ENCODE results near the gene CENPV.

The CENPV gene

GRCh38 chr17:16358394-16358793 is 5.1 kb upstream of the CENPV start:
- DNase-seq: no peak

- no peak for DNase-seq
Measured at GRCh38 chr17:16354585-16354984, 1.3 kb upstream of the CENPV start.

DNA sequence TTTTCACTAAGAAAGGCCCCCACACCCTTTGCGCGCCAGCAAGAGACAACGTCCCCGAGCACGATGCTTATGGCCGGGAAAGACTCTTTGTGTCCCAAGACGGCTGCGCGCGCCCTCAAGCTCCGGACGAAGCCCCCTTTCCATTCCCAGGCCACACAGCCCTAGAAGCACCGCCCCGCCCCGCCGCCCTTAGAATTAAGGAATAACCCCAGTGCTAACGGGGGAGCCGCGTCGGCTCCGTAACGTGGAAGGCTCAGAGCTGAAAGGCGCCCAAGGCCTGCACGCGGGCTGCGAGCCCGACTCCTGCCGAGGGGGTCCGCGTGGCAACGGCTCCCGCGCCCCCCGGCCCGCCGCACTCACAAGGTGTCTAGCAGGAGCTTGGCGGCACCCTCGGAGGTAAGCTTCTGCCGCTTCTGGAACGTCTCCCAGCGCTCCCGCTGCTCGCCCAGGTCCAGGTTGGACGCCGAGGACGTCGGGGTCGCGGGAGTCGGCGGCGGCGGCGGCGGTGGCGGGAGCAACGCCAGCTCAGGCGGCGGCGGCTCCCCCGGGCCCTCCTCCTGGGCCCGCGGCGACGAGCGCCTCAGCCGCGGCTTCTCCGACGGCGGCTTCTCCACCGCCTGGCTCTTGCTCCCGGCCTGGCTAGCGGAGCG is 477 bp downstream of the CENPV start:
- DNase-seq: peak; percentile 78

DNA sequence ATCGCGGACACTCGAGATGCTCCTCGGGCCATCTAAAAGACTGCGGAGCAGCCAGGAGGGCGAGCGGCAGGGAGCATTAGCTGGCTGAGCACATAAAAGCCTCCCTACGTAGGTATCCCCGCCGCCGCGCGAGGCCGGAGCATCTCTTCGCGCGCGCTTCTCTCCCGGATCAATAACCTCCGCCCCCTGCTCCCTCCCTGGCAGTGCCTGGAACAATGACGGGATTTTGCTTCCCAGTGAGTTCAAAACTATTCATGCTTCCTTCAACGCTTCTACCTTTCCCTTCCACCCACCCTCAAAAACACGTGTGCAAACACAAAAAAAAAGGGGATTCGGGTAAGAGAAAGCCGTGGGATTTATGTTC is 984 bp downstream of the CENPV start:
- DNase-seq: peak; percentile 75

DNA sequence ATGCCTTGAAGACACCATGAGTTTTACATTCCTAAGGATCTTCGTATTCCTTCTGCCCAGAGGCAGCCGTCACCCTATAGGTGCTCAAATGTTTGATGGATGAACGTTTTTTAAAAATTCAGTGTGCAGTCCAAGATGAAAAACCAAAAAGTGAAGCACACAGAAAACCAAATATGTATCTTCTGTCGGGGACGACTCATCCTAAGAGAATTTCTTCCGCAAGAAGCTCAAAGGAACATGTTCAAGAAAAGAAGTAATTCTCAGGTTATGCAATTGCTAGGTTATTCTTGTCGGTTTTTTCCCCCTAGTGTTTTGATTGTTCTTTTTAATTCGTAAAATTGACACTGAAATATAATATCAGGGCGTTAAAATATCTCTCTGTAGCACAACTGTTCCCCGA is 1.4 kb downstream of the CENPV start:
- no peak for DNase-seq

DNA sequence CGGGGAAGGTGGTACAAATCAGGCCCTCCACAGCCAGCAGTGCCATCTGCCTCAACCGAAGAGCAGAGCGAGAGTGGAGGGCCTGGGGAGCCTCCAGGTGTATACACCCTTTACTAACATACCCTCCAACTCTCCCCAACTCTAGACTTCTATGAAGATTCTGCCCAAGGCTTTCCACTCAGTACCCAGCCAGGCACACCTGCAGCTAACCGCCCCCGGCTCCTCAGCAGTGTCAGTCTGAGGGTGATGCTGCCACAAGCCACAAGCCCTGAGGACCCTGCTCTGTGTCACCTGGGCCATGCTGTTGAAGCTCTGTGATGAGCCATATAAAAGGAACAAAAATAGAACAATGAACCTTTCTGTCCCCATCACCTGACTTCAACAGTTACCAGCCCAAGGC is 3.8 kb downstream of the CENPV start:
- DNase-seq: no peak

- DNase-seq: no peak
Measured at GRCh38 chr17:16348586-16348985, 4.7 kb downstream of the CENPV start.

DNA sequence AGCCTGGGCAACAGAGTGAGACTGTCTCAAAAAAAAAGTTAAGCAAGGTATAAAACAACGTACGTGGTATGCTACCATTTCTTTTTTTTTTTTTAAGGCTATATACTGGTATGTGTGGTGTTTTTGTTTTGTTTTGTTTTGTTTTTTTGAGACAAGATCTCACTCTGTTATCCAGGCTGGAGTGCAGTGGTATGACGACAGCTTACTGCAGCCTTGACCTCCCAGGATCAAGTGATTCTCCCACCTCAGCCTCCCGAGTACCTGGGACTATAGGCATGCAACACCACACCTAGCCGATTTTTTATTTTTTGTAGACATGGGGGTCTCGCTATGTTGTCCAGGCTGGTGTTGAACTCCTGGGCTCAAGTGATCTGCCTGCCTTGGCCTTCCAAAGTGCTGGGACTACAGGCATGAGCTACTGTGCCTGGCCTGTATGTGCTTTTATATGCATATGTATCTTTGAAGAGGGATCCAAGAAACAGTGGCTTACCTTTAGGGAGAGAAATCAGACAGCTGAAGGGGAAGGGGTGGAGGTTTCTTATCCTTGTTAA is 6.5 kb downstream of the CENPV start:
- no peak for DNase-seq

DNA sequence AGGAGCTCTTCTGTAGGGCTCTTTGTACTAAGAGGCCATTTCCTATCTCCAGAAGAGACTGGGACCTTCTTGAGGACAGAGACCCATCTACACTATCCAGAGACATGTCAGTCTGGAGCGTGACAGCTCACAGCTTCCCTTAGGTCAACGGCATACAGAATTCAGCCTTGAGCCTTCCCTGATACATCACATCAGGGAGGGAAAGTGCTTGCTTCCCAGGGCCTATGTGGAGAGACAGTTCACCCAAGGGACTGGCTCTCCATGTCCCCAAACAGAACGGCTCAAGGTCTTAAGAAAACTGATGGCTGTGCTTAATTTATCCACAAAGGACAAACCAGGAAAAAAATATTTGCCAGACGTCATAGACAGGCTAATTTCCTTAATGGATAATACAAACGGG is 7.7 kb downstream of the CENPV start:
- DNase-seq: no peak

GRCh38 chr17:16343569-16343968 is 9.7 kb downstream of the CENPV start:
- no peak for DNase-seq

DNA sequence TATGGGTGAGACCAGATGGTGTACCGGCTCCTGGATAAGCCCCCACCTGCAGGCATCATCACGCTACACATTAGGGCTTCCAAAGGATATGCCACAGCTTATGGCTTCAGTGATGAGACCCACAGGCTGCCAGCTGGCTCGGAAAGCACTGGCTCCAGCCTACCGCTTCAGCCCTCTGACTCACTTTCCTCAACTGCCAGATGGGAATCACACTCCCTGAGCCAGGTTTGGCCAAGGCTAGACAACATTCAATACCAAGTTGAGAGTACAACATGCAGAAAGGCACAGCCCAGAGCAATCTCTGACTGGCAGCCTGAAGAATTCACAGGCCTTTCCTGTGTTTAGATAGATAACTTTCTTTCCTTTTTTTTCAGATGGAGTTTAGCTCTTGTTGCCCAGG is 10.3 kb downstream of the CENPV start:
- DNase-seq: no peak

GRCh38 chr17:16339959-16340358 is 13.3 kb downstream of the CENPV start:
- DNase-seq: no peak

GRCh38 chr17:16339402-16339801 is 13.9 kb downstream of the CENPV start:
- DNase-seq: no peak

DNA sequence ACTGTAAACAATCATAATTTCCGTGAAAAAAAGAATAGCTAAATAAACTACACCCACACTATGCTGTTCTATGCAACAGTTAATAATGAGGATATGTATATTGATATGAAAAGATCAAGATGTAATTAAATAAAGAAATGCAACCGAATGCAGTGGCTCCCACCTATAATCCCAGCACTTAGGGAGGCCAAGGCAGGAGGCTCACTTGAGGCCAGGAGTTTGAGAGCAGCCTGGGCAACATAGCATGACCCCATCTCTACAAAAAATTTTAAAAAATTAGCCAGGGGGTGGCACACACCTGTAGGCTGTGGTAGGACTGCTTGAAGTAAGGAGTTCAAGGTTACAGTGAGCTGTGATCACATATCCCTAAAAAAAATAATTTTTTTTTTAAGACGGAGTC is 14.9 kb downstream of the CENPV start:
- no peak for DNase-seq

GRCh38 chr17:16329519-16330271 is 23.6 kb downstream of the CENPV start:
- no peak for DNase-seq

GRCh38 chr17:16328997-16329396 is 24.3 kb downstream of the CENPV start:
- DNase-seq: no peak

DNA sequence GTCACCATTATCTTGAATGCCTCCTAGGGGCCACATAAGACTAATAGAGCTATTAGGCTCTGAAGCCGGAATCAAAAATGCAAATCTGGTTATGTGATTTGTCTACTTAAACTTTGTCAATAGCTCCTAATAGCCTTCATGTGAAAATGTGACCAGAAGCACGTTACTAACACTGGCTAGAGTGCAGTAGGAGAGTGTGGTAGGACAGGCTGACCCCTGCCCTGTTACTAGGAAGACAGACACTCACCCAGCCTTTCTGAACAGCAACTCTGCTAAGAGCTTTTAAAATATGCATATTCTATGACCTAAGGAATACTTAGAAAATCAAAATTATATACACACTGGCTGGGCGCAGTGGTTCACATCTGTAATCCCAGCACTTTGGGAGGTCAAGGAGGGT is 26.3 kb downstream of the CENPV start:
- DNase-seq: no peak

DNA sequence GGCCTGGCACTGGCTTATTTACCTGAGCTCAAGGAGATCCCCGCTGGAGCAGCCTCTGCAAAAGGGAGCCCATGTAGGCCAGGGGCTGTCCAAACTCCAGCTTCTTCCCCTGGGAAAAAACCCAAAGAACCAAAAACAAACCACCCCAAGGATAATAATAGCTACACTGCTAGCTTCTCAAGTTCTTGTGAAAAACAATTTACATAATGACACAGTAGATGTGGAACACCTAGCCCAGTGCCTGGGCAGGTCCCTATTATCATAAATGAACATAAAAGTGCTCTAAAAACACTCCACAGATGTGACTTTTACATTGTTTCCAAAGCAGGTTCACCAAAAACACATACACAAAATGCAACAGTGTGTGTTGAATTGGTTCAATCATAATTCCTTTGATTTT is 27.3 kb downstream of the CENPV start:
- no peak for DNase-seq

DNA sequence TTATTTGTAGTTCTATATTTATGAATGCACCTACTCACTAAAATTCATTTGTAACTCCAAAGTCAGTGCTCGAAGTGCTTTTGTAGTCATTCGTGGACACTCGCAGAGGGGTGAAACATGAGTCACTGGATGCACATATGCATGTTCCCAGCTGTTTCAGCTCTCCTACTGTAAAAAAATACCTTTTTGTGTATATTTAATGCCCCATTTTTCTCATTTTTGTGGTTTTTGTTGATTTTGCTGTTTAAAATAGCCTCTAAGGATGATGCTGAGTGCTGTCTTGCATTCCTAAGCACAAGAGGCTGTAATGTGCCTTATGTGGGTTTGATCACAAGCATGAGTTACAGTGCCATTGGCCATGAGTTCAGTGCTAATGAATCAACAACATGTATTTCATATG is 30.6 kb downstream of the CENPV start:
- DNase-seq: no peak

DNA sequence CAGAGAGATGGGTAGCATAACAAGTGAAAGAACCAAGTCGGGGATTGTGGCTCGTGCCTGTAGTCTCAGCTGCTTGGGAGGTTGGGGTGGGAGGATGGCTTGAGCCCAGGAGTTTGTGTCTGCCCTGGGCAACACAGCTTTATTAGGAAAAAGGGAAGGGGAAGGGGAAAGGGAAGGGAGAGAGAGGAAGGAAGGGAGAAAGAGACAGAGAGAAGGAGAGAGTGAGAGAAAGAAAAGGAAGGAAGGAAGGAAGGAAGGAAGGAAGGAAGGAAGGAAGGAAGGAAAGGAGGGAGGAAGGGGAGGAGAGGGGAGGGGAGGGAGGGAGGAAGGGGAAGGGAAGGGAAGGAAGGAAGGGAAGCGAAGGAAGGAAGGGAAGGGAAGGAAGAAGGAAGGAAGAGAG is 33.3 kb downstream of the CENPV start:
- DNase-seq: no peak

- DNase-seq: no peak
Measured at GRCh38 chr17:16314859-16315258, 38.4 kb downstream of the CENPV start.

- DNase-seq: no peak
Measured at GRCh38 chr17:16314189-16314588, 39.1 kb downstream of the CENPV start.

GRCh38 chr17:16313139-16314090 is 39.9 kb downstream of the CENPV start:
- no peak for DNase-seq
